Measurements from ENCODE around the gene TRNP1.

Gene TRNP1

DNA sequence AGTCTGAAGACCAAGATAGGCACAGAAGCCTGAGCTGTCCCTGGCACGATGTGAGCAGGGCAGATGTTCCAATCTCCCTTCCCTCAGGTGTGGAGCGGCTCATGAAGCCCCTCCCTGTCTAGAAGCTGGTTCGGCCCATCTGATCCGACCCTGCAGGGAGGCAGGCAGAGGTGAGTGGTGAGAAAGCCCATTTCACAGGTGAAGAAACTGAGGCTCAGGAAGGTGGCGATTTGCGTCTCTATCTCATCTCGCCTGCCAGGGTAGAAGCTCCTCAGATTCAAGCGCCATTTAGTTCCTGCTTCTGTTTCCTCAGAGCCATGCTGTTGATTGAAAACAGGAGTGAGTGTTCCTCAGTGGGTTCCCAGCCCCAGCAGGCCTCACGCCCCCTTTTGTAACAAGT is 36.0 kb downstream of the TRNP1 start:
- no peak for DNase-seq

DNA sequence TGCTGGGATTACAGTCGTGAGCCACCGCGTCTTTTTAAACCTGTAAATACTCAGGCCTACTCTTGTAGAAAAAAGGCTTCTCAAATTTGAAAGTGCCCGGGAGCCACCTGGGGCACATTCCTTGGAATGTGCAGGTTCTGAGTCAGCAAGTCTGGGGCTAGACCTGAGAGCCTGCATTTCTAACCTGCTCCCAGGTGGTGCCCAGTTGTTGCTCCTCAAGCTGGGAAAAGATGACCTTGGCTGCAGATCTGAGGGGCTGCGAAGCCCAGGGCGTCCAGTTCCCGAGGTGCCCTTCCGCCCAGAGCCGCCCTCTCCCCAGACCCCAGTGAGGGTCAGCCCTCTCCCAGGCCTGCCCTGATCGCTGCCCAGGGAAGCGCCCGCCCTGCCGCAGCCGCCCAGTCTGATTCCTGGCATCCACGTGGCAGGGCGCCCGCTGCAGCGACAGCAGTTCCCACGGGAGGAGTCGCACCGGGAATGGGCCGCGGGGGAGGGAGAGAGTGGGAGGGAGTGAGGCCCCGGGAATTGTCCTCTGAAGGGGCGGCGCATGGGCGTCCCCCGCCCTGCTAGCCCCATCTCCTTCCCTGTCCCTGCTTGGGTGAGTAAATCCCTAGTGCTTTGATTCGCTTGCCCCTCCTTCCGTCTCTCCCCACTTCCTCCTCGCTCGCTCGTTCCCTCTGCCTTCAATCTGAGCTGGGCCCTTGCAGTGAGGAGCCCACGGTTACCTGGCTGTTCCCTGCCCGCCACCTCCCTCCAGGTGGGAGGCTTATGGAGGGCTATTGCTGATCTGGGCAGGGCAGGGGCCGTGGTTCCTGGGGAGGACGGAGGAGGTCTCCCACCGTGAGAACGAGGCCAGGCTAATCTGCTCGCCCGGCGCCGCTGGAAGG is 38.0 kb downstream of the TRNP1 start:
- DNase-seq, result peak; percentile 76

DNA sequence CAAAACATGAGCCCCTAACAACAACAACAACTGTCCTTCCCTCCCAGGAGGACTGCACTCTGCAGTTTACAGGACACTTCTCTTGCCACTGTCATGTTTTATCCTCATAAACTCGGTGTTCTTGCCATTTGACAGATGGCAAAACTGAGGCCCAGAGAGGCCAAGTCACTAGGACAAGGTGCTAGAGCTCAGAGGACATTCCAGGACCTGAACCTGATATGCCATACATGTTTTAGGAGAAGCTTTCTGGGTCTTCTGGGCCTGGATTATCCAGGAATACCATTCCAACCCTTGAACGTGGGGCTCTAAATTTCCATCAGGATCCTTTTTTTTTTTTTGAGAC is 38.6 kb downstream of the TRNP1 start:
- DNase-seq, result no peak

DNA sequence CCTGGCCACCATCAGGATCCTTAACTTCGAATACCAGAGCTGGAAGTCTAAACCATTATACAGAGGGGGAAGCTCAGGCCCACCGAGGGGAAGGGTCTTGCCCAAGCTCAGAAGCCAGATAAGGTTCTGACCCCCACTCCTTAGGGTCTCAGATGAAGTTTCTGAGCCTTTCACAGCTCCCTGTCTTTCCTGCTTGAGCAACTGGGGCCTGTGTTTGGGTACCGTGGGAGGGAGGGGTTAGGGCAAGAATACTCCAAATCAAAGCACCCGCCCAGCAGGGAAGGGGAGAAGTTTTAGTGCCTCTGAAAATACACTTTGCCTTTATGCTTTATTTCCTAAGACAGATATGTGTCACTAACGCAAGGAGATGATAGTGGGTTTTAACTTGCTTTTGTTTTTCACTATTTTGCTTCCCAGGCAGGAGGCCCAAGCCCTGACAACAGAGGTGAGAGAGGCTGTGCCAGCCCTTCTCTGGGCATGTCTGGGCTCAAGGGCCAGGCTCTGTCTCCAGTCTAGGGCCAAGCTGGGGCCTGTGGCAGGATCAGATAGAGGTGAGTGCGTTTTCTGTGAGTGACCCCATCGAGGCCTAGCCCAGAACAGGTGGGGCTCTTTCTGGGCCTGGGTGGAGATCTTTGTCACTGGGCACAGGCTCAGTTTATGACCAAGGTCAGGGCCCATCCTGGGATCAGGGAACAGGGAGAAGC is 39.7 kb downstream of the TRNP1 start:
- no peak for DNase-seq

DNA sequence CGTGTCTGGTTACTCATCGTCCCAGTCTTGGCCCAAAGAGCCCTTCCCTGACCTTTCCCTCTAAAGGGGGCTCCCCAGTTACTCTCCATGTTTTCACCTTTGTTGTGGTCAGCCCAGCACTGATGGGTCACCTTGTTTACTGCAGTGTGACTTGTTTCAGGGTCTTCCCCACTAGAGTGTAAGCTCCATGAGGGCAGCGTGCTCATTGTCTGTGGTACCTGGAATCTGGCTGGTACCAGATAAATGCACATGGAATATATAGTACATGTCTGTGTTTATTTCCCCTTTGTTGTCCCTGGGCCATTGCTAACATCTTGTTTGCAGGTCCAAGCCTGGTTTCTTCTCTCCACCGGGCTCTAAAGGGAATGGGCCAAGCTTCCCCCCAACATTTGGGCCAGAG is 41.9 kb downstream of the TRNP1 start:
- DNase-seq, result no peak

DNA sequence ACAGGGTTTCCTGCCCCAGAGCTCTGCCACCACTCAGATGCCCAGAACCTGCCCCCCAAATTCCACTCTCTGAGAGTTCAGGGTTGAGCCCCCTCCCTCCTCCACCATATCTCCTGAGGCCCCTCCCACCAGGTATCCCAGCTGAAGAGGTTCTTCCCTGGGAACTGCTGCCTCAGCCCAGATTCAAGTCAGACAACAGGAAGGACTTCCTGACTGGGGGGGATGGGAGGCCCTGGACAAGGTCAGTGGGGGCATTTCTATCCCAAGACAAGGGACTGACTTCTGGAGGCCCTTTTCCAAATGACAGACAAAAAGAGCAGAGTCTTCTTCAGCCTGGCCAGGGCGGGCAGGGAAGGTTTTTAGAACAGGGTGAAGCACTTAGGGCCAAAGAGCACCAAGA is 43.2 kb downstream of the TRNP1 start:
- no peak for DNase-seq

DNA sequence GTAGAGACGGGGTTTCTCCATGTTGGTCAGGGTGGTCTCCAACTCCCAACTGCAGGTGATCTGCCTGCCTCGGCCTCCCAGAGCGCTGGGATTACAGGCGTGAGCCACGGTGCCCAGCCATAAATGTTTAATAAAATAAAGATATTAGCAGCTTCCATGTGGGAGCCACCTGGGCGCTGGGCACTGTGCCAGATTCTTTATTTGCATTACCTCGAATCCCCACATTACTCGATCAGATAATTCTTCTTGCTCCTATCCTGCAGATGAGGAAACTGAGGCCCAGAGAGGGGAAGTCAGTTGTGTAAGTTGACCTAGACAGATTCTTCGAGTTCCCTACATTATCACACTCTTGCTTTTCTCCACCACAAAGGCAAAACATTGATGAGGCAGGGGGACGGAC is 44.0 kb downstream of the TRNP1 start:
- no peak for DNase-seq

DNA sequence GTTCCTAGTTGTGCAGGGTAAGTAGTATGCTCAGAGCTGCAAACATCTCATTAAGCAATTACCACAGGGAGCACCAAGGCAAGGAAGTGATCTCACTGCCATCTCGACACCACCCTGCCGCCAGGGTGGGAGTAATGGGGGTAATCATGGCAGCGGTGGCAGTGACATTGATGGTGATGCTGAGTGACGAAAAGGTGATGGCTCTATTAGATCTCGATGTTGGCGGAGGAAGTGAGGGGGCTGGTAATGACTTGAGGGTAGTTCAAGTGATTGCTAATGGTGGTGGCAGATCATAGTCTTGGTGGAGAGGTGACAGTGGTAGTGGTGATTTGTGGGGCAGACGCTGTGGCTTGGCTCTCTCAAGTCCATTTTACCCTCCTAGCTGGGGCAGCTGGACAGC is 44.5 kb downstream of the TRNP1 start:
- DNase-seq, result no peak

DNA sequence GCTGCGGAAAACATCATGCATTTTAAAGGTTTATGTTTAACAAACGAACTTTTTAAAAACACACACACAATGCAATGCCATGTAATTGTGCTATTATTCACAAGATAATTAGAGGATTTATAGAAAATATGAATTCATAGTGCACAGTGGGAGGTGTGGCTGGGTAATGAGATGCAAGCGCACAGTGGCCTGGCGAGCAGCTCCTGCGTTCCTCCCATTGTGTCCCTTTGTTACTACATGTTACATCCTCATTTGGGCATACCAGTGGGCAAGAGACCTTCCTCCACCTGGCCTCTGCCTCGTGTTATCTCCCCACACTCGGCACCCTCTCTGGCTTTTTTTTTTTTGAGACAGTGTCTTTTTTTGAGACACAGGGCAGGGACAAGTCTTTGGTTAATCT is 49.2 kb downstream of the TRNP1 start:
- DNase-seq, result no peak

DNA sequence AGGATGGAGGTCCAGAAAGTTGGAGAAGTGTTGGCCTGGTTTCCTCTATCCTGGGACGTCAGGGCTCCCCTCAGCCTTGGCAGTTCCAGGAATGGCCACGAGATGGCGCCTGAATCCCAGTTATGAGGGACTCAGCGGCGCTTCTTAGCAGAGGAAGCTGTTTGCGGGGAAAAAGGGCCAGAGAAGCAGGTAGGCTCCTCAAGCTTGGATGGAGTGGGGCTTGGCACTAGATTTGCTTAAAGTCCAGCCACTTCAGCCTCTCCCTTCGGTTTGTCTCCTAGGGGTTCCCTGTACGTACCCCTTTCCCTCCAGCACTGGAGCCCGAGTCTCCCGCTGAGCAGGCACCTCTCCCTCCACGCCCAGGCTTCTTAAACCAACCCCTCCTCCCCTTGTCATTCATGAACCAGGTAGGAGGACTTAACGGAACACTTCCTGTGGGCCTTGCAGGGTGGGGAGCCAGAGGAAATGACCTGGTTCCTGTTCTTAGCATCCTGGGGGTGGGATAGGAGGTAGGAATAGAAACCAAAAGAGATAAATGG is 51.2 kb downstream of the TRNP1 start:
- DNase-seq, result peak; percentile 96

DNA sequence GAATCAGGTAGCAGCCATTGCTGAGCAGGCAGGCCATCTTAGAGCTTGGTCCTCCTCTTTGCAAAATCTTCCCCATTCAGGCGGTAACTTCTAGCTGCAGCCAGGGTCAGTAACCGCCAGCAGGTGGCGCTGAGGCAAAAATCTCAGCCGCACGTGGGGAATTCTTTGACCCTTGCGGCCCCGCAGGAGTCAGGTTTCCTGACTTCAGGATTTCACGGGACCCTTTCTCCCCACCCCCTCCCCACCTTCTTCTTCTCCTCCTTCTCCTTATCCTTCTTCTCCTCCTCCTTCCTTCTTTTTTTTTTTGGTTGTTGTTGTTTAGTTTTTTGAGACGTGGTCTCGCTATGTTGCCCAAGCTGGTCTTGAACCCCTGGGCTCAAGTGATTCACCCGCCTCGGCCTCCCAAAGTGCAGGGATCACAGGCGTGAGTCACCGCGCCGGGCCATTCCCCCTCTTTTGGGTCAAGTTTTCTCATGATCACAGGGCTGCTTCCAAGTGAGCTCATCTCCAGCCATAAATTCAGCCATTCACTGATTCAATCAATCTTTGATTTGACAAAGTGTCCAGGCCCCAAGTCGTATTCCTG is 52.6 kb downstream of the TRNP1 start:
- peak; percentile 86 for DNase-seq

DNA sequence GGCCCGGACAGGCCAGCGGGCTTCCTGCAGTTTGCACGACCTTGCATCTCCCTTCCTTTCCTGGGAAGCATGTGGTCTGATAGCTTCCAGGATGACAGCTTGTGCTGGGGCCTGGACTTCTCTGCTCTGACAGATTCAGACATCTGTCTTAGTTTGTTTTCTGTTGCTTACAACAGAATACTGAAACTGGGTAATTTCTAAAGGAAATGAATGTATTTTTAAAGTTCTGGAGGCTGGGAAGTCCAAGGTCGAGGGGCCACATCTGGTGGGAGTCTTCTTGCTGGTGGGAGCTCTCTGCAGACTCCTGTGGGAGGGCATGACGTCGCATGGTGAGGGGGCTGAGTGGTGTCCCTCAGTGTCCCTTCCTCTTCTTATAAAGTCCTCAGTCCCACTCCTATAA is 54.4 kb downstream of the TRNP1 start:
- DNase-seq, result no peak

DNA sequence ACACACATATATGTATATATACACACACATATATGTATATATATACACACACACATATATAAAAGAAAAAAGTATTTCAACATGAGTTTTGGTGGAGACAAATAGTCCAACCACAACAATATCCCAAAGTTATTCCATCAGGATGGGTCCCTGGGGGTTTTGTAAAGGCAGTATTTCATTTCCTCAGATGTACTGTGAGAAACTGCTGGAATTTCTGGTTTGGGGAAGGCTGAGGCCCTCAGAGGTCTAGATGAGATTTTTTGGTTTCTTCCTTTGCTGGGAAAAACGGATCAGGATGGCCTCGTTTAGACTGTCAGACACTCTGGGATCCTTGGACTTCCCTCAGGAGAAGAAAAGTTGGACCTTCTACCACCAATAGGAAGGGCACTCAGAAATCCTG is 55.6 kb downstream of the TRNP1 start:
- no peak for DNase-seq

DNA sequence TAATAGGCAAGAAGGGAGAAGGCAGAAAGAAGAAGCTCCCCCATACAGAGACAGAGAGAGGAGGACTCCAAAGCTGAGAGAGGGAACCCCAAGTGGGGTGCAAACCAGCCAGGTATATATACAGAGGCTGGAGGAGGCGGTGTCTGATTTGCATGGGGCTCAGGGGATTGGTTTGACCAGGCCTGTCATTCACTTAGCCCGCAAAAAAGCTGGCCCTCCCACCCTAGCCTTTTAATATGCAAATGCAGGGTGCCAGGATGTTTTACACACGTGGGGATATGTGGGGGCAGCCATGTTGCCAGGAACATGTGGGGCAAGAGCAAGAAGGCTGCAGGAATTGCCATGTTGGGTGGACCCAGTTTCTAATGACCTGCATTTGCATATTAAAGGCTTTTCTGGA is 56.1 kb downstream of the TRNP1 start:
- no peak for DNase-seq
